GM13976 (cell line): ENCODE data around the gene TIMELESS.
"Not testable (repeated sequence)": the region's sequence is repeated elsewhere in the genome, so short reads cannot be mapped to it uniquely, and the experiment has no call there.

Experiments used
- DNase-seq: peaks from one replicate; pipeline ENCODE4 v3.0.0; 2012; ENCODE audit warnings: low spot score
- in situ Hi-C: fragments of 300-500 bp; cut with MboI; formaldehyde crosslinking; loops from one replicate; pipeline ENCODE4 v1.12.0; 2022; ENCODE audit warnings: low sequenced_read_pairs, mixed read lengths, inconsistent platforms; ENCODE audit not compliant: unreplicated experiment
- TF ChIP-seq, protein P1 (sequence below): IDR thresholded peaks from 2 replicates; pipeline ENCODE4 v1.5.1; 2012; ENCODE audit warnings: borderline replicate concordance, mild to moderate bottlenecking; ENCODE audit not compliant: insufficient read depth; ENCODE audit errors: extremely low read depth, missing control alignments, control extremely low read depth

TIMELESS gene, protein sequence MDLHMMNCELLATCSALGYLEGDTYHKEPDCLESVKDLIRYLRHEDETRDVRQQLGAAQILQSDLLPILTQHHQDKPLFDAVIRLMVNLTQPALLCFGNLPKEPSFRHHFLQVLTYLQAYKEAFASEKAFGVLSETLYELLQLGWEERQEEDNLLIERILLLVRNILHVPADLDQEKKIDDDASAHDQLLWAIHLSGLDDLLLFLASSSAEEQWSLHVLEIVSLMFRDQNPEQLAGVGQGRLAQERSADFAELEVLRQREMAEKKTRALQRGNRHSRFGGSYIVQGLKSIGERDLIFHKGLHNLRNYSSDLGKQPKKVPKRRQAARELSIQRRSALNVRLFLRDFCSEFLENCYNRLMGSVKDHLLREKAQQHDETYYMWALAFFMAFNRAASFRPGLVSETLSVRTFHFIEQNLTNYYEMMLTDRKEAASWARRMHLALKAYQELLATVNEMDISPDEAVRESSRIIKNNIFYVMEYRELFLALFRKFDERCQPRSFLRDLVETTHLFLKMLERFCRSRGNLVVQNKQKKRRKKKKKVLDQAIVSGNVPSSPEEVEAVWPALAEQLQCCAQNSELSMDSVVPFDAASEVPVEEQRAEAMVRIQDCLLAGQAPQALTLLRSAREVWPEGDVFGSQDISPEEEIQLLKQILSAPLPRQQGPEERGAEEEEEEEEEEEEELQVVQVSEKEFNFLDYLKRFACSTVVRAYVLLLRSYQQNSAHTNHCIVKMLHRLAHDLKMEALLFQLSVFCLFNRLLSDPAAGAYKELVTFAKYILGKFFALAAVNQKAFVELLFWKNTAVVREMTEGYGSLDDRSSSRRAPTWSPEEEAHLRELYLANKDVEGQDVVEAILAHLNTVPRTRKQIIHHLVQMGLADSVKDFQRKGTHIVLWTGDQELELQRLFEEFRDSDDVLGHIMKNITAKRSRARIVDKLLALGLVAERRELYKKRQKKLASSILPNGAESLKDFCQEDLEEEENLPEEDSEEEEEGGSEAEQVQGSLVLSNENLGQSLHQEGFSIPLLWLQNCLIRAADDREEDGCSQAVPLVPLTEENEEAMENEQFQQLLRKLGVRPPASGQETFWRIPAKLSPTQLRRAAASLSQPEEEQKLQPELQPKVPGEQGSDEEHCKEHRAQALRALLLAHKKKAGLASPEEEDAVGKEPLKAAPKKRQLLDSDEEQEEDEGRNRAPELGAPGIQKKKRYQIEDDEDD

DNA sequence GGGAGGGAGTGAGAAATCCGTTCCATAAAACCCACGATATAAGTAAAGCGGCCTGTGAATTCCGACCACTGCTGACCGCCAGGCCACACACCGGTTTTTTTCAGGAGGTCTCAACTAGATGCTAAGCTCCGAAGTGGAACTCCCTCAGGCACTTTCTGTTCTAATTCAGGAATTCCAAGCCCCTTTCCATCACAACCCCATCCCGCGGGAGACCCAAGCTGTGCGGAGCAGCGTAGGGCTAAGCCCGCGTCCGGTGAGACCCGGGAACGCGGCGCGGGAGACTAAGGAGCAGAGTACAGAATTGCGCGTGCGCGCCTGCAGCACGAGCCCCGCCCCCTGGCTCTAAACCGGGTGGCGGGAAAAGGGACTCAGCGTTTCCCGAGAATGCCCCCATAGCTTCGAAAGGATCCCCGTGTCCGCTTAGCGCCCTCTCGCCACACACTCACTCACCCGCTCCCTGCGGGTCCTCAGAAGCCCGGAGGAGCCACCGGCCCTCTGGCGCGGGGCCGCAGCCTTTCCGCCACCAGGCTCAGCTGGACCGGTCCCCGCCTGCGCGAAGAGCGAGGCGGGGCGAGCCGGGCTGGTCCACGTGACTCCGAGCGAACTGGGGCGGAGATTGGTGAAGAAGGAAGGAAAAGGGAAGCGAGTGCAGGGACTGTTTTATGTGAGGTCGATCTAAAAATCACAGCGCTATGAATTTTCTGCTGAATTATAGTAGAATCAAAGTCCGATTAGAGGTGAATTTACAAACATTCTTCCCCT lies at the start of gene TIMELESS:
Gene TIMELESS, minus strand, starts transcription at position 567 of the 762 bp plus-strand sequence. CDS start 15,256 bp downstream, outside the sequence.
- TF ChIP-seq, protein P1, sequence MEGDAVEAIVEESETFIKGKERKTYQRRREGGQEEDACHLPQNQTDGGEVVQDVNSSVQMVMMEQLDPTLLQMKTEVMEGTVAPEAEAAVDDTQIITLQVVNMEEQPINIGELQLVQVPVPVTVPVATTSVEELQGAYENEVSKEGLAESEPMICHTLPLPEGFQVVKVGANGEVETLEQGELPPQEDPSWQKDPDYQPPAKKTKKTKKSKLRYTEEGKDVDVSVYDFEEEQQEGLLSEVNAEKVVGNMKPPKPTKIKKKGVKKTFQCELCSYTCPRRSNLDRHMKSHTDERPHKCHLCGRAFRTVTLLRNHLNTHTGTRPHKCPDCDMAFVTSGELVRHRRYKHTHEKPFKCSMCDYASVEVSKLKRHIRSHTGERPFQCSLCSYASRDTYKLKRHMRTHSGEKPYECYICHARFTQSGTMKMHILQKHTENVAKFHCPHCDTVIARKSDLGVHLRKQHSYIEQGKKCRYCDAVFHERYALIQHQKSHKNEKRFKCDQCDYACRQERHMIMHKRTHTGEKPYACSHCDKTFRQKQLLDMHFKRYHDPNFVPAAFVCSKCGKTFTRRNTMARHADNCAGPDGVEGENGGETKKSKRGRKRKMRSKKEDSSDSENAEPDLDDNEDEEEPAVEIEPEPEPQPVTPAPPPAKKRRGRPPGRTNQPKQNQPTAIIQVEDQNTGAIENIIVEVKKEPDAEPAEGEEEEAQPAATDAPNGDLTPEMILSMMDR: no peak
- in situ Hi-C loops: no loop called here
- peak; percentile 96 for DNase-seq

DNA sequence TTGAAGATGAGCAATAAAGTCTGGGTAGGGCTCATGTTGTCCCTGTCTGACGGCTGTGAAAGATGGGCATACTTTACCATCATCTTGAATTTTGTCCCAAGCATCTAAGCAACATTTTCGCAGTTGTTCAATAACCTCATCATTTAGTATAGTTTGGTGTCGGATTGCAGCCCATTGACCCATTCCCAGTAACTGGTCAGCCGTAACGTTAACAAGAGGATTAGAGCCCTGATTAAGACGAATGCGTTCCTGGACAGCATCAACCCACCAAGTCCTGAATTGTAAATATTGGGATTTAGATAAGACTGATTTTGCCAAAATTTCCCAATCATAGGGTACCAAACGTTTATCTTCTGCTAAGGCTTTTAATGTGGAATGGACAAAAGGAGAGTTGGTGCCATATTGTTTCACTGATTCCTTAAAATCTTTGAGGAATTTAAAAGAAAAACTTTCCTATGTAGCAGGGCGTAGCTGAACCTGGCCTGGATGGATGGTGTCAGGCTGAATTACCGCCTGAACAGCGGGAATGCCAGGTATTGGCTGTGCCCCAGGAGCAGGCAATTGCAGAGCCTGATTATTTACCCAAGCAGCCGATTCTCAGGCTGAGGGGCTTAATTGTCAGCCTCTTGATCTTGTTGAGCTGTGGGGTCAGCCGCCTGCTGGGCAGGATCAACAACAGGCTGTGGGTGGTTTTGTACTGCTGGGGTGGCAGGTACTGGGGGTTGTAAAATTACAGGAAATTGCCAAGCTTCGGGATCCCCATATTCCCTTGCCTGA lies 49.1 kb upstream of the TIMELESS start:
- DNase-seq, in situ Hi-C loops: not testable (repeated sequence)

DNA sequence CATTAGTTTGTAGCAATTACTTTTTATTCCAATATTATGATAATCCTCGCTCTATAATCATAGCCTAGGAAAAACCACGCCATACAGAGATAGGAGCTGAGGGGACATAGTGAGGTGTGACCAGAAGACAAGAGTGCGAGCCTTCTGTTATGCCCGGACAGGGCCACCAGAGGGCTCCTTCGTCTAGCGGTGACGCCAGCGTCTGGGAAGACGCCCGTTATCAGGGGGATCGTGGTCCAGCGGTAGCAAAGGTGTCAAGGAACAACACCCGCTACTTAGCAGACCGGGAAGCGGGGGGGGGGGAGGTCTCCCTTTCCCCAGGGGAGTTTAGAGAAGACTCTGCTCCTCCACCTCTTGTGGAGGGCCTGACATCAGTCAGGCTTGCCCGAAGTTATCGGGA lies 47.5 kb upstream of the TIMELESS start:
- in situ Hi-C loops, DNase-seq: not testable (repeated sequence)
- TF ChIP-seq, protein P1: peak; percentile 46

DNA sequence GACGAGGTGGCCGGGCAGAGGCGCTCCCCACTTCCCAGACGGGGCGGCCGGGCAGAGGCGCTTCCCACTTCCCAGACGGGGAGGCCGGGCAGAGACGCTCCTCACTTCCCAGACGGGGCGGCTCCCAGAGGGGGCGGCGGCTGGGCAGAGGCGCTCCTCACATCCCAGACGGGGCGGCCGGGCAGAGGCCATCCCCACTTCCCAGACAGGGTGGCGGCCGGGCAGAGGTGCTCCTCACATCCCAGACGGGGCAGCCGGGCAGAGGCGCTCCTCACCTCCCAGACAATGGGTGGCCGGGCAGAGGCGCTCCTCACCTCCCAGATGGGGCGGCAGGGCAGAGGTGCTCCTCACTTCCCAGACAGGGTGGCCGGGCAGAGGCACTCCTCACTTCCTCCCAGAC lies 45.3 kb upstream of the TIMELESS start:
- in situ Hi-C loops, DNase-seq: not testable (repeated sequence)

DNA sequence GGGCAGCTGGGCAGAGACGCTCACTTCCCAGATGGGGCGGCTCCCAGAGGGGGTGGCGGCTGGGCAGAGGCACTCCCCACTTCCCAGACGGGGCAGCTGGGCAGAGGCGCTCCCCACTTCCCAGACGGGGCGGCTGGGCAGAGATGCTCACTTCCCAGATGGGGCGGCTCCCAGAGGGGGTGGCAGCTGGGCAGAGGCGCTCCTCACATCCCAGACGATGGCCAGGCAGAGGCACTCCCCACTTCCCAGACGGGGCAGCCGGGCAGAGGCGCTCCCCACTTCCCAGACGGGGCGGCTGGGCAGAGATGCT lies 44.8 kb upstream of the TIMELESS start:
- DNase-seq, in situ Hi-C loops: not testable (repeated sequence)

DNA sequence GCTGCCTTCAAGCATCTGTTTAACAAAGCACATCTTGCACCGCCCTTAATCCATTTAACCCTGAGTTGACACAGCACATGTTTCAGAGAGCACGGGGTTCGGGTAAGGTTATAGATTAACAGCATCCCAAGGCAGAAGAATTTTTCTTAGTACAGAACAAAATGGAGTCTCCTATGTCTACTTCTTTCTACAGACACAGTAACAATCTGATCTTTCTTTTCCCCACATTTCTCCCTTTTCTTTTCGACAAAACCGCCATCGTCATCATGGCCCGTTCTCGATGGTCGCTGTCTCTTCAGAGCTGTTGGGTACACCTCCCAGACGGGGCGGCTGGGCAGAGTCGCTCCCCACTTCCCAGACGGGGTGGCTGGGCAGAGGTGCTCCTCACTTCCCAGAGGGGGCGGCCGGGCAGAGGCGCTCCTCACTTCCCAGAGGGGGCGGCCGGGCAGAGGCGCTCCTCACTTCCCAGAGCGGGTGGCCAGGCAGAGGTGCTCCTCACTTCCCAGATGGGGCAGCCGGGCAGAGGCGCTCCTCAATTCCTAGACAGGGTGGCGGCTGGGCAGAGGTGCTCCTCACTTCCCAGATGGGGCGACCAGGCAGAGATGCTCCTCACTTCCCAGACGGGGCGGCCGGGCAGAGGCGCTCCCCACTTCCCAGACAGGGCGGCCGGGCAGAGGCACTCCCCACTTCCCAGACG lies 44.3 kb upstream of the TIMELESS start:
- not testable (repeated sequence) for DNase-seq

DNA sequence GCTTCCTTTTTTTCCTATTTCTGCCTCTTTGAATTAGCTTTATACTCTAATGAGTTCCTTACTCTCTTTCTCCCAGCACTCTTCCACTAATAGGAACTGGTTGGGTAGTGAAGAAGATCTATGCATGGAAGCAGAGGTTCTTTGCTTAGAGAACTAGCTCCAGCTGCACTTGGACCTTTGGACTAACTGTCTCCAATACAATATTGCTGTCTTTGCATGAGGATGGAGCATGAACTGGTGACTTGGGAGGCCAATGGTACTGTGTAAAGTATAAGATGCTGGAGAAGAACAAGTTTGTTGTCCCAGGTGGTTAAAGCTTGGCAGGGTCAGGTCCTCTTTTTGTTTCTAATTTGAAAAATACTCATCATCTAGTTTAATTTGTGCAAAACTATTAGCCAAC lies 41.1 kb upstream of the TIMELESS start:
- TF ChIP-seq, protein P1: no peak
- in situ Hi-C loops: no loop called here
- DNase-seq: no peak

More for the DNA sequence above, 44.3 kb upstream of the TIMELESS start:
- in situ Hi-C loops: not testable (repeated sequence)
